ENCODE measurements around the gene TMEM44.

The TMEM44 gene

GRCh38 chr3:194575484-194576210 is 57.6 kb downstream of the TMEM44 start:
- no peak for DNase-seq

GRCh38 chr3:194574639-194575483 is 58.4 kb downstream of the TMEM44 start:
- DNase-seq = no peak

GRCh38 chr3:194573680-194574437 is 59.4 kb downstream of the TMEM44 start:
- DNase-seq = peak; percentile 30

- DNase-seq = no peak
Measured at GRCh38 chr3:194572944-194573491, 60.2 kb downstream of the TMEM44 start.

DNA sequence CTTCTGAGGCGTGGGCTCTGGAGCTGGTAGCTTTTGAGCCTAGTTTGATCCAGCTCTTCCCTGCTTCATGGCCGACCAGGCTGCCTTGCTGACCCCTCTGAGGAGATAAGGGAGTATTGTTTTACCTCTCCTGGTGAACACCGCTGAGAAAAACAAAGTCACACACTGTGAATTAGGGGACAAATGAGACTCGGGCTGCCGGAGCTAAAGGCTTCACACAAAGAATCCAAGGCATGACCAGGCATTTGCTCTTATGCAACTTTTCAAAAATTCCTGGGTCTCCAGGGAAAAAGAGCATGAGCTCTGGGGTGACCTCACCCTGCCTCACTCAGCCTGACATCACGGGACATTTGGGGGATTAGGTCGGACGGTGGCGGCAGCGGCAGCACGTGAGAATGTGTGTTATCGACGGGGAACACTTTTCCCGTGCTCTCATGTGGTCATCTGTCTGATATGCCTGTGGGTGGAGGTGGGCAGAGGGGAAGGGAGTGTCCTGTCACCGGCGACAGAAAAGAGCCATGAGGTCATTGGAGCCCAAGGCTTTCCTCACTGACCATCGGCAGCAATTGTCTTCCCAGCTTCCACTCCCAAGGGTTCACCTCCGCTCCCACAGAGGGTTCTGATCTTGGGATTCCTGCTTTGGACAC is 61.0 kb downstream of the TMEM44 start:
- DNase-seq = no peak

DNA sequence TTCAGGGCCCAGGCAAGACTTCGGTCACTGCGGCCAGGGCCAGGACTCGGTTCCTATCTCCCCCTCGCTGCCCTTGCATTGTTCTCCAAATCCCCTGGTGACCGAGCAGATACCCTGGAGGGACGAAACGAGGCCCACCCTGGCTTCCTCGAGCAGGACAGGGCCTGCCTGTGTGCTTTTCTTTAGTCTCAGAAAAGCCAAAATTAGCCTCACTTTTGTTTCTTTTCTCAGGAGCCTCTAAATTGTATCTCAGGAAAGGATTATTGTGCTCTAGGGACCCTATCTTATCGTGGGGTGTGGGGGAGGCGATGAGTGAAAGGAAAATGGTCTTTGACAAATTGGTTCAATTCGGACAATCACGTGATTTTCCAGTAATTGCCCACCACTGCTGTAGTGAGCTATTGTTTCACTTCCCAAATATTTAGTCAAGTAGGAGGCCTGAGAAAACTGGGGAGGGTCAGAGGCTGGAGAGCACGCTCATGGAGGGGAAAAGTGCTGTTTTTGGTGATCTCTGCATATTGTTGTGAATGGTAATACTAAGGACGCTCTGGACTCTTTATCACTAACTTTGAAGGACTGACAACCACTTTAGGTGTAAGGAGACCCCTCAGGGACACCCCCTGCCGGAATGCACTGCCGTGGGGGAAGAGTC is 61.6 kb downstream of the TMEM44 start:
- no peak for DNase-seq

DNA sequence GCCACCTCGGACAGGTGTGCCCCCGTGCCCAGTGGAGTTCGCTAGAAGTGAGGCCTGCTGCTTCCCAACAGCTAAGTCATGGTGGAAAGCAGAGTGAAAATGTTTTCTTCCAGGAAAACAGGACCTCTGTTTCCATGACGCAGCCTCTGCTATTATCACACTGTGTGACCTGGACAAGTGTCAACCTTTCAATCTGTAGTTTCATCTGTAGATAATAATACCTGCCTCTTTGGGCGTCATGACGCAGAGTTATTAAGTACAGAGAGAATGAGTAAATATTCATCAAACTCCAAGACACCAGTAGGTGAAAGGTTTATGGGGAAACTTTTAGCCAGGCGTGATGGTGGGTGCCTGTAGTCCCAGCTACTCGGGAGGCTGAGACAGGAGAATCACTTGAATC is 62.3 kb downstream of the TMEM44 start:
- DNase-seq = no peak

- DNase-seq = no peak
Measured at GRCh38 chr3:194570235-194570634, 63.0 kb downstream of the TMEM44 start.

DNA sequence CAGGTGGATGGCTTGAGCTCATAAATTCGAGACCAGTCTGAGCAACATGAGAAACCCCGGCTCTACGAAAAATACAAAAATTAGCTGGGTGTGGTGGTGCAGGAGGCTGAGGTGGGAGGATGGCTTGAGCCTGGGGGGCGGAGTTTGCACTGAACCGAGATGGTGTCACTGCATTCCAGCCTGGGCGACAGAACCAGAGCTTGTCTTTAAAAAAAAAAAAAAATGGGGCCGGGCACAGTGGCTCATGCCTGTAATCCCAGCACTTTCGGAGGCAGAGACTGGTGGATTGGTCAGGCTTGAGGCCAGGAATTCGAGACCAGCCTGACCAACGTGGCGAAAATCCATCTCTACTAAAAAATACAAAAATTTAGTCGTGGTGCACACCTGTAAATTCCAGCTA is 64.0 kb downstream of the TMEM44 start:
- DNase-seq = no peak

DNA sequence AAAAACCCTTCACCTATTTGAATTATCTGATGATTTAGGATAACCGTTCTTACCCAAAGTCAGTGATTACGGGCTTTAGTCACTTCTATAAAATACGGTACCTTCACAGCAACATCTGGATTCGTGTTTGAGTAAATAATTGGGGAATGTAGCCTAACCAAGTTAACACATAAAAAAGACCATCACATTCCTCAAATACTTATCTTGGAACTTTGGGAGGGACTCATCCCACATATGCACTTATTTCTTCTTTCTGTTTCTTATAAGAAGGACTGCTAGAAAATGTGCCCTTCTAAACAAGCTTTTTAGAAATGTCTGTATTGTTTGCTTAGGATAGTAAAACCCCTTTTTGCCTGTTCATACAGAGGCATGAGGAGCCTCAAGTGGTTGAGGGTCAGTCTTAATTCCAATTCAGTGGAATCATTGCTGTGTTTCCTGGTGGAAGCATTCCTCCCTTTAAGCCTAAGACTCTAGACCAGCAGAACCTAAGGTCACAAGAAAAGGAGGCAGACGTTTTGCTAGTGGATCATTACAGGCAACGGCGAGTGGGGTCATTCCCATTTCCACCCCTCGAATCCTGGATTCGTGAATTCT is 67.5 kb downstream of the TMEM44 start:
- DNase-seq = no peak

DNA sequence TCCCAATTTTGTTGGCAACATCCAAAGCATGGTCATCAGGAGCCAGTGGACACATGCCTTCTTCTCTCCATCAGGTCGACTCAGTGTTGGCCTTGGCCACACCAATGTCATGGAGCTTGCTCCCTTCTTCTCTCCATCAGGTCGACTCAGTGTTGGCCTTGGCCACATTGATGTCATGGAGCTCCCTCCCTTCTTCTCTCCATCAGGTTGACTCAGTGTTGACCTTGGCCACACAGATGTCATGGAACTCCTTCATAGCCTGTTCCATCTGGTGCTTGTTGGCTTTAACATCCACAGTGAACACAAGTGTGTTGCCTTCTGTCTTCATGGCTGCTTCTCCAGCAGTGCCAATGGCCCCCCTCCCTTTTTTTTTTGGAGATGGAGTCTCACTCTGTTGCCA is 70.2 kb downstream of the TMEM44 start:
- no peak for DNase-seq

DNA sequence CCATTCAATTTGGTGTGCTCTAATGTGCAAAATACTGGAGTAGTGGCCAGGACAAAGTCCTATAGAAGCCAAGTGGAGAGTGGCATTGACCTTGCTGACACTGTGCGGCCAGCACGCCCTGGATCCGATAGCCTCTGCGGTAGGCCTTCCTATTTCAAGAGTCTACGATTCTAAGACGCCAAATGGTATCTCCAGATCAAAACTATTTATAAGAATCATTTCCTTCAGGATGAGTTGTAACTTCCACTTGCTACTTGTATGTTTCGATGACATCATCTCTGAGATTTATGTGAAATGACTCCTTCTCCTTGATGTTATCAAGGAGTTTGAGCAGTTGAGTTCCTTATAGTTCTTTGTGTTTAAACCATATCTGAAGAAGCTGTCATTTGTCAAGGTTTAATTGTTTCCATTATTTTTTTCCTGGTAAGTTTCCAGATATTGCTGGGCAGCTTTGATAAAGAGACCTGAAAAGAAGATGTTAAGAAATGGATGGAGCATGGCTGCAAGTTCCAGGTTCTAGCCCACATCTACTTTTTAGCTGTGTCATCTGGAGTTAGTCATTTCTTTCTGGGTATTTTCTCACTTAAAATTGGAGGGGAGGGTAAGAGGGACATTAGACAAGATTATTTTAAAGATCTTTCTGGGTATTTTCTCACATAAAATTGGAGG is 71.8 kb downstream of the TMEM44 start:
- no peak for DNase-seq

GRCh38 chr3:194560047-194560446 is 73.2 kb downstream of the TMEM44 start:
- no peak for DNase-seq

DNA sequence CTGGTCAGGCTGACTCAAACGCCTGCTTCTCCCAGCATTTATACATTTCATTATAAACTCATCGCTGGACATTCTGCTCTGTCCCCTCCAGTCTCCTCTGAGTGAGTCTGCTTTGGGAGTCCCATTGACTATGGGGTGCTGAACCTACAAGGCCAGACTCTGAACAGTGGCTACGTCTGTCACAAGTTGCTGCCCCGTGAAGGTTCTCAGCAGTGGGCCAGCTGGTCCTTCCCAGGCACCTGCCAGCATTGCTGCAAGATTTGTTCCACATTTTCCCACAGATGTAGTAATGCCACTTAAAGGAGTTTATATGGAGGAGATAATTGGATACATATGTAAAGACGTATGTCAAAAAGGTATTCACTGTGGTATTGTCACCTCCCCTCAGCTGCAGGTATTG is 73.7 kb downstream of the TMEM44 start:
- DNase-seq = no peak

DNA sequence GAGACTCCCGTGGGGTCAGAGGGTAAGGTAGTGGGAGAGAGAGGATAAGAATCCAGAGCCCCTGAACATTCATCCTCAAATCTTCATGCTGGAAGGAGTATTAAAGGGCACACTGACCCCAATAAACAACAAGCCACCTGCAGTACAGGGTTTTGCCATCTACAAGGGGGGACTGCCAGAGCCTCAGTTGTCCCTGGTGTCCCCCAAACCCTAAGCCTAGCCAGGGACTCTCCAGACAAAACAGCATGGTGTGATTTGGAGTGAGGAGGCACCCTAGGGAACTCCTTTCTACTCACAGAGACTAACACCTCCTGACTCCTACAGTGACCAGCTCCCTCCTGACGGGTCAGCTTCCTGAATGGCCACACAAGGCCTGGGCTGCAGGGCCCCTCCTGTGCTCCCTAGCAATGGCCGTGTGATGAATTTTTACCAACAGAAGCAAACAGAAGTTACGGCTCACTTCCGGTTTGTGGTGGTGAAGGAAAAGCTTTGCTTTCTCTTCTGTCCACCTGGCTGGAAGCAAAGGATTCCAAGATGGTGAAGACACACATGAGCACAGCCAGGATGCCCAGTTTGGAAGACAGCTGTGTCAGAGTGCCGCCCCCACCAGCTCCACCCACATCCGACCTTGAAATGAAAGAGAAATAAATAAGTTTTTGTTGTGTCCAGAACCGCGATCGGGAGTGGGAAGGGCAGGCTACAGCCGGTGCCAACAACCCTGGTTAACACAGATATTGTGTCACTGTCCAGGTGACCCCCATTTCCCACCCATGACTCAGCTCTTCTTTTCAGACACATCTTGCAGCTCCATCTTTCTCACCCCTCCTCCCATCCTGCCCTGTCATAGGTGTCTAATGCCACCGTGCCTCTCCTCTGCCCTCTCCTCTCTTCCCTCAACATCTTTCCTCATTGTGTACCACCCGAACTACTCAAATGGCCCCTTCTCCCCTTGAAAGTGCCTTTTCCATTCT is 76.8 kb downstream of the TMEM44 start:
- no peak for DNase-seq

DNA sequence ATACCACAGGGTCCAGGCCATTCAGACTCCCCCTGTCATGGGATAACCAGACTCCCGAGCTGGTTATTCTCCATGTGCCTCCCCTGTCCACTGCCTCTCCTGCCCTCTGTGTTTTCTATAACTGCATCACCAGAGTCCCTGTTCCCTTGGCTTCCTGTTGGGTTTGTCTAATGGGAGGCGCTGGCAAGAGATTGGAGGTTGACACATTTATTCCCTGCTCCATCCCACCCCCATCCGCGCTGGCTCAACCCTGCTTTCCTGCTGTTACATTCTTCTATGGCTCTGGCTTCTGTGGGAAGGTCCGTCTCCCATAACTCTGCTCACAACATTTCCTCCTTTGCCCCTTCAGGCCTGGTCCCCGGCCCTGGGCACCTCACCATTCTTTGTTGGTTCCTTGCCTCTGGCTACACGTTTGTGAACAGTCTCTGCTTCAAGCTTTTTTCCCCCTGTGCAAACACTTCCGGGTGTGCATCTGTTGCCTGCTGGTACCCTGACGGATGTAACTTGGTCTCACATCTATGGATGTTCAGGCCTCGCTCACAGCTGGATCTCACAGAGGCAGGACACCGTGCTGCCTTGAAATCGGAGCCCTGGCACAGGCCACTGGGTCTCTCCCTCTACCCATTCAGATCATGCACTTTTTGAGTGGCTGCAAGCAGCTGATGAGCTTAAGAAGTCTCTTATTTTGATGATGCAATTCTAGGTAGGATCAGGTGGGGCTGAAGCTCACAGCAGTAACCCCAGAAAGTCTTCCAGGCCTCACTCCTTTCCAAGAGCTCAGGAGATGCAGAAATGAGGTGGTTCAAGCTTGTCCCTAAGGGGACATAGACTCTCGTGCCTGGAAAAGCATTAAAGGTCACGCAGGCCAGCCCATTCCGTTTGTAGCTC is 77.8 kb downstream of the TMEM44 start:
- DNase-seq = no peak

DNA sequence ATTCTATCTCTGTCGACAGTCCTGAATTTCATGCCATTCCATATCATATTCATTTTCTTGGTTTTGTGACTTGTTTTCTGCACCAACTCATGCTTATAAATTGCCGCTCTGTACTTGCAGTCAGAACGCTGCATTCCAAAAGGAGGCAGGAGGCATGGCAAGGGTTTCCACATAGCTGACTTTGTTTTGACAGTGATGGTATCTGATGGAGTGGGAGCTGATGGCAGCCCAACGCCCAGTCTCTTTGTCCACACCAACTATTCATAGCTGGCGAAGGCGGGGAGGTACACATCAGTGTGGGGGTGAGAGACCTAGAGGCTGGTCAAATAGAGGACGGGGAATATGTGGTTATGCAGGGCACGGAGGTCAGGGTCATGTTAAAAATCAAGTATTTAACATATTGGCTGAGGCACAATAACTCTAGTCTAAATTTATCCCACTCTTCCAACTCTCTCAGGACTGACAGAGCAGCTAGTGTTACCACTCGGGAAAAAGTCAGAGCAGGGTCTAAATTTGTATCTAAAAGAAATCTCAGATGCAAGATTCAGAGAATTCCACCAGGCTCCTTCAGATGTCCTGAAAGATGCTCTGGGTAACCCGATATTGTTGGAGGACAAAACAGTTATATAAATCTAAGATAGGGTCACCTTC is 78.6 kb downstream of the TMEM44 start:
- no peak for DNase-seq

GRCh38 chr3:194552327-194552949 is 80.8 kb downstream of the TMEM44 start:
- DNase-seq = no peak

Measured in NCI-H1092 (cell line).